Measurements from ENCODE around the gene PIGU. TPM values are rescaled to one million over a fixed set of nuclear protein-coding genes. Genes with fewer than 3 reads are reported as not detected.

The PIGU gene
- total and polyA plus RNA-seq, 2 of the 13 experiments (the other 11 are each of a cell fraction or from before 2014, with no cell fraction given) = 45.5 to 231 TPM

DNA sequence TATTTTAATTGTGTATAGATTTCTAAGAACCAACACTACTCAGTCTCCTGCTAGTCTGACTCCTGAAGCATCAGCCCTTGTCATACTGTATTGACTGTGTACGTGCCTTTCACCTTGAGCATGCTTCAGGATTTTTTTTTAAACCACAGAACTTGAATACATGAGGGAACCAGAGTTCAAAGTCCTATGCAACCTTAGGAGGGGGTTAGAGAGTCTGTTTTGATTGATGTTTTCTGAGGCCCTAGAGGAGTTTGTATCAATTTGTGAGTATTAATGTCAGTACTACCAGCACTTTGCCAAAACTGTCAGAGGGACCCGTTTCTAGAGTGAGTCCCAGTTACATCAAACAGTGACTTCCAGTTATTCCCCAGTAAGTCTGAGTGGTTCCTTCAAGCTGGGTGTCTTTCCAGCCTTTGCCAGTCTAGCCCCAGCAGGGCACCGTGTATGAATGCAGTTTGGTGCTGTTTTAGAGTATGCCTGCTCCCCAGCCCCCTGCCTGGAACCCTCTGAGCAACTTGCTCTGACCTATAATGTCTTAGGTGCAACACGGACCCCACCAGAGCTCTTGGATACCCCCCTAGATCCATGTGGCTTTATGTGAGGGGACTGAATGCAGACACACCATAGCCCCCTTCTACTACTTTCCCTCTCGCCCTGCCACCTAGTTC is 35.8 kb upstream of the PIGU start (continued):
- TF ChIP-seq MED8 (CRISPR knock-in tag; IDR thresholded peaks at IDR 0.05; ENCODE audit: insufficient replicate concordance) (no peak), GTF2F1 (IDR thresholded peaks at IDR 0.05; ENCODE audit: low read length) (no peak), POLR2AphosphoS5 (IDR thresholded peaks at IDR 0.05; ENCODE audit: low read depth, low read length) (peak; percentile 42), SP140L (CRISPR knock-in tag; IDR thresholded peaks at IDR 0.05; ENCODE audit: borderline replicate concordance) (no peak), ZFP90 (CRISPR knock-in tag; IDR thresholded peaks at IDR 0.05; ENCODE audit: borderline replicate concordance) (no peak), ZNF335 (CRISPR knock-in tag; IDR thresholded peaks at IDR 0.05) (0 out of 2 replicates have a peak, but pooled peaks have one; percentile 65), SALL2 (CRISPR knock-in tag; IDR thresholded peaks at IDR 0.05) (no peak)
- TF ChIP-seq, protein P1, sequence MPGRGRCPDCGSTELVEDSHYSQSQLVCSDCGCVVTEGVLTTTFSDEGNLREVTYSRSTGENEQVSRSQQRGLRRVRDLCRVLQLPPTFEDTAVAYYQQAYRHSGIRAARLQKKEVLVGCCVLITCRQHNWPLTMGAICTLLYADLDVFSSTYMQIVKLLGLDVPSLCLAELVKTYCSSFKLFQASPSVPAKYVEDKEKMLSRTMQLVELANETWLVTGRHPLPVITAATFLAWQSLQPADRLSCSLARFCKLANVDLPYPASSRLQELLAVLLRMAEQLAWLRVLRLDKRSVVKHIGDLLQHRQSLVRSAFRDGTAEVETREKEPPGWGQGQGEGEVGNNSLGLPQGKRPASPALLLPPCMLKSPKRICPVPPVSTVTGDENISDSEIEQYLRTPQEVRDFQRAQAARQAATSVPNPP (CRISPR knock-in tag; IDR thresholded peaks at IDR 0.05) = no peak
- TF ChIP-seq, protein P2, sequence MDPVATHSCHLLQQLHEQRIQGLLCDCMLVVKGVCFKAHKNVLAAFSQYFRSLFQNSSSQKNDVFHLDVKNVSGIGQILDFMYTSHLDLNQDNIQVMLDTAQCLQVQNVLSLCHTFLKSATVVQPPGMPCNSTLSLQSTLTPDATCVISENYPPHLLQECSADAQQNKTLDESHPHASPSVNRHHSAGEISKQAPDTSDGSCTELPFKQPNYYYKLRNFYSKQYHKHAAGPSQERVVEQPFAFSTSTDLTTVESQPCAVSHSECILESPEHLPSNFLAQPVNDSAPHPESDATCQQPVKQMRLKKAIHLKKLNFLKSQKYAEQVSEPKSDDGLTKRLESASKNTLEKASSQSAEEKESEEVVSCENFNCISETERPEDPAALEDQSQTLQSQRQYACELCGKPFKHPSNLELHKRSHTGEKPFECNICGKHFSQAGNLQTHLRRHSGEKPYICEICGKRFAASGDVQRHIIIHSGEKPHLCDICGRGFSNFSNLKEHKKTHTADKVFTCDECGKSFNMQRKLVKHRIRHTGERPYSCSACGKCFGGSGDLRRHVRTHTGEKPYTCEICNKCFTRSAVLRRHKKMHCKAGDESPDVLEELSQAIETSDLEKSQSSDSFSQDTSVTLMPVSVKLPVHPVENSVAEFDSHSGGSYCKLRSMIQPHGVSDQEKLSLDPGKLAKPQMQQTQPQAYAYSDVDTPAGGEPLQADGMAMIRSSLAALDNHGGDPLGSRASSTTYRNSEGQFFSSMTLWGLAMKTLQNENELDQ (CRISPR knock-in tag; IDR thresholded peaks at IDR 0.05; ENCODE audit: borderline replicate concordance) = no peak
- TF ChIP-seq, protein P3, sequence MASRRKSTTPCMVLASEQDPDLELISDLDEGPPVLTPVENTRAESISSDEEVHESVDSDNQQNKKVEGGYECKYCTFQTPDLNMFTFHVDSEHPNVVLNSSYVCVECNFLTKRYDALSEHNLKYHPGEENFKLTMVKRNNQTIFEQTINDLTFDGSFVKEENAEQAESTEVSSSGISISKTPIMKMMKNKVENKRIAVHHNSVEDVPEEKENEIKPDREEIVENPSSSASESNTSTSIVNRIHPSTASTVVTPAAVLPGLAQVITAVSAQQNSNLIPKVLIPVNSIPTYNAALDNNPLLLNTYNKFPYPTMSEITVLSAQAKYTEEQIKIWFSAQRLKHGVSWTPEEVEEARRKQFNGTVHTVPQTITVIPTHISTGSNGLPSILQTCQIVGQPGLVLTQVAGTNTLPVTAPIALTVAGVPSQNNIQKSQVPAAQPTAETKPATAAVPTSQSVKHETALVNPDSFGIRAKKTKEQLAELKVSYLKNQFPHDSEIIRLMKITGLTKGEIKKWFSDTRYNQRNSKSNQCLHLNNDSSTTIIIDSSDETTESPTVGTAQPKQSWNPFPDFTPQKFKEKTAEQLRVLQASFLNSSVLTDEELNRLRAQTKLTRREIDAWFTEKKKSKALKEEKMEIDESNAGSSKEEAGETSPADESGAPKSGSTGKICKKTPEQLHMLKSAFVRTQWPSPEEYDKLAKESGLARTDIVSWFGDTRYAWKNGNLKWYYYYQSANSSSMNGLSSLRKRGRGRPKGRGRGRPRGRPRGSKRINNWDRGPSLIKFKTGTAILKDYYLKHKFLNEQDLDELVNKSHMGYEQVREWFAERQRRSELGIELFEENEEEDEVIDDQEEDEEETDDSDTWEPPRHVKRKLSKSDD (CRISPR knock-in tag; IDR thresholded peaks at IDR 0.05; ENCODE audit: low read depth) = no peak
- TF ChIP-seq, protein P4, sequence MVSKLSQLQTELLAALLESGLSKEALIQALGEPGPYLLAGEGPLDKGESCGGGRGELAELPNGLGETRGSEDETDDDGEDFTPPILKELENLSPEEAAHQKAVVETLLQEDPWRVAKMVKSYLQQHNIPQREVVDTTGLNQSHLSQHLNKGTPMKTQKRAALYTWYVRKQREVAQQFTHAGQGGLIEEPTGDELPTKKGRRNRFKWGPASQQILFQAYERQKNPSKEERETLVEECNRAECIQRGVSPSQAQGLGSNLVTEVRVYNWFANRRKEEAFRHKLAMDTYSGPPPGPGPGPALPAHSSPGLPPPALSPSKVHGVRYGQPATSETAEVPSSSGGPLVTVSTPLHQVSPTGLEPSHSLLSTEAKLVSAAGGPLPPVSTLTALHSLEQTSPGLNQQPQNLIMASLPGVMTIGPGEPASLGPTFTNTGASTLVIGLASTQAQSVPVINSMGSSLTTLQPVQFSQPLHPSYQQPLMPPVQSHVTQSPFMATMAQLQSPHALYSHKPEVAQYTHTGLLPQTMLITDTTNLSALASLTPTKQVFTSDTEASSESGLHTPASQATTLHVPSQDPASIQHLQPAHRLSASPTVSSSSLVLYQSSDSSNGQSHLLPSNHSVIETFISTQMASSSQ (IDR thresholded peaks at IDR 0.05; ENCODE audit: low read depth) = 0 out of 2 replicates have a peak, but pooled peaks have one; percentile 11
- TF ChIP-seq, protein P4 (CRISPR knock-in tag; IDR thresholded peaks at IDR 0.05; ENCODE audit: borderline replicate concordance) = no peak
- TF ChIP-seq, protein P5, sequence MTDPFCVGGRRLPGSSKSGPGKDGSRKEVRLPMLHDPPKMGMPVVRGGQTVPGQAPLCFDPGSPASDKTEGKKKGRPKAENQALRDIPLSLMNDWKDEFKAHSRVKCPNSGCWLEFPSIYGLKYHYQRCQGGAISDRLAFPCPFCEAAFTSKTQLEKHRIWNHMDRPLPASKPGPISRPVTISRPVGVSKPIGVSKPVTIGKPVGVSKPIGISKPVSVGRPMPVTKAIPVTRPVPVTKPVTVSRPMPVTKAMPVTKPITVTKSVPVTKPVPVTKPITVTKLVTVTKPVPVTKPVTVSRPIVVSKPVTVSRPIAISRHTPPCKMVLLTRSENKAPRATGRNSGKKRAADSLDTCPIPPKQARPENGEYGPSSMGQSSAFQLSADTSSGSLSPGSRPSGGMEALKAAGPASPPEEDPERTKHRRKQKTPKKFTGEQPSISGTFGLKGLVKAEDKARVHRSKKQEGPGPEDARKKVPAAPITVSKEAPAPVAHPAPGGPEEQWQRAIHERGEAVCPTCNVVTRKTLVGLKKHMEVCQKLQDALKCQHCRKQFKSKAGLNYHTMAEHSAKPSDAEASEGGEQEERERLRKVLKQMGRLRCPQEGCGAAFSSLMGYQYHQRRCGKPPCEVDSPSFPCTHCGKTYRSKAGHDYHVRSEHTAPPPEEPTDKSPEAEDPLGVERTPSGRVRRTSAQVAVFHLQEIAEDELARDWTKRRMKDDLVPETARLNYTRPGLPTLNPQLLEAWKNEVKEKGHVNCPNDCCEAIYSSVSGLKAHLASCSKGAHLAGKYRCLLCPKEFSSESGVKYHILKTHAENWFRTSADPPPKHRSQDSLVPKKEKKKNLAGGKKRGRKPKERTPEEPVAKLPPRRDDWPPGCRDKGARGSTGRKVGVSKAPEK (CRISPR knock-in tag; IDR thresholded peaks at IDR 0.05; ENCODE audit: borderline replicate concordance) = no peak
